HG02981 (cell line): ENCODE data around the gene GPER1.
"Not testable (repeated sequence)": the region's sequence is repeated elsewhere in the genome, so short reads cannot be mapped to it uniquely, and the experiment has no call there.

Experiments
- ATAC-seq: cut with Tn5 transposase; IDR thresholded peaks from one replicate; pipeline ENCODE4 v1.9.1; 2021; ENCODE audit warnings: mild to moderate bottlenecking, moderate library complexity; ENCODE audit not compliant: unreplicated experiment

GPER1 gene

DNA sequence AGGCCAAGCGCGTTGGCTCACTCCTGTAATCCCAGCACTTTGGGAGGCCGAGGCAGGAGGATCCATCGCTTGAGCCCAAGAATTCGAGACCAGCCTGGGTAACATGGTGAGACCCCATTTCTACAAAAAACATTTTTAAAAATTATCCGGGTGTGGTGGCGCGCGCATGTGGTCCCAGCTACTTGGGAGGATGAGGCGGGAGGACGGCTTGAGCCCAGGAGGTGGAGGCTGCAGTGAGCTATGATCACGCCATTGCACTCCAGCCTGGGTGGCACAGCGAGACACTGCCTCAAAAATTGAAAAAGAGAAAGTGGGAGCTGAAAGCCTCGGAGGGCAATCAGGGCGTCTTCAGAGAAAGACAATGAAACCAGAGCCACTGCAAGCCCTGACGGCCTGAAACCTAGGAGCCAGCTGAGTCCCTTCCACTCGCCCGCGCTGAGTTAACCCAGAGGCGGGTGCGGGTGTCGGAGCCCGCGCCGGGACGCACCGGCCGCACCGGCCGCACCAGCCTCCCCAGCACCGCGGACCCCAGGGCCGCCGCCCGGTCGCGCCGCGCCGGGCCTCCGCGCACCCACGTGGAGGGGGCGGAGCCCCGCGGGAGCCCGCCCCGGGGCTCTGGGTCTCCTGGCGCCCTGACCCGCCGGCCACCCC is 49.7 kb downstream of the GPER1 start:
- peak; percentile 63 for ATAC-seq

DNA sequence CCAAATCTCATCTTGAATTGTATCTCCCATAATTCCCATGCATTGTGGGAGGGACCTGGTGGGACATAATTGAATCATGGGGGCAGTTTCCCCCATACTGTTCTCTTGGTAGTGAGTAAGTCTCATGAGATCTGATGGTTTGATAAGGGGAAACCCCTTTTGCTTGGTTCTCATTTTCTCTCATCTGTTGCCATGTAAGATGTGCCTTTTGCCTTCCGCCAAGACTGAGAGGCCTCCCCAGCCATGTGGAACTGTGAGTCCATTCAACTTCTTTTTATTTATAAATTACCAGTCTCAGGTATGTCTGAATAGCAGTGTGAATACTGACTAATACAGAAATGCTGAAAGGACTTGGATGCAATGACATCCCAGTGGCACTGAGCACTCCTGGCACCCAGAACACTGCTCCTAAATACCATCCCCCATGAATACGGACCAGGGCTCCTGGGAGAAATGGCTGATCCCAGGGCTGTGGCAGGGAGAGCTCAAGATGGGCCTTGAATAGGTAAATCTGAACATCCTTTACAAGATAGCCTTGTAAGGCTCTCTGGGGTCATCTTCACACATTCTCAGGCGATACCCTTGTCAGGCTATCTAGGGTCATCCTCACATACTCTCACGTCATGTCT is 52.7 kb downstream of the GPER1 start:
- ATAC-seq, result no peak

DNA sequence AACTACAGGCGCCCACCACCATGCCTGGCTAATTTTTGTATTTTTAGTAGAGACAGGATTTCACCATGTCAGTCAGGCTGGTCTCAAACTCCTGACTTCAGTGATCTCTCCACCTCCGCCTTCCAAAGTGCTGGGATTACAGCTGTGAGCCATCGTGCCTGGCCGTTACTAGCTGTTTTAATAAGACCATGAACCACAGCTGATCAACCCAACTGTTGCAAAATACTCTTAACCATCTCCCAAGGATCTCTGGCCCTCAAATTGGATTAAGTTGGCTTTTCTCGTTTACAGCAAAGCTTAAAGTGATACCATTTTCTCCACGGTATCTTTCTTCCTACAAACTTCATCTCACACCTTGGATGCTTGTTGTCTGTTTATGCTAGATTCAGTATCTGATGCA is 53.7 kb downstream of the GPER1 start:
- no peak for ATAC-seq

DNA sequence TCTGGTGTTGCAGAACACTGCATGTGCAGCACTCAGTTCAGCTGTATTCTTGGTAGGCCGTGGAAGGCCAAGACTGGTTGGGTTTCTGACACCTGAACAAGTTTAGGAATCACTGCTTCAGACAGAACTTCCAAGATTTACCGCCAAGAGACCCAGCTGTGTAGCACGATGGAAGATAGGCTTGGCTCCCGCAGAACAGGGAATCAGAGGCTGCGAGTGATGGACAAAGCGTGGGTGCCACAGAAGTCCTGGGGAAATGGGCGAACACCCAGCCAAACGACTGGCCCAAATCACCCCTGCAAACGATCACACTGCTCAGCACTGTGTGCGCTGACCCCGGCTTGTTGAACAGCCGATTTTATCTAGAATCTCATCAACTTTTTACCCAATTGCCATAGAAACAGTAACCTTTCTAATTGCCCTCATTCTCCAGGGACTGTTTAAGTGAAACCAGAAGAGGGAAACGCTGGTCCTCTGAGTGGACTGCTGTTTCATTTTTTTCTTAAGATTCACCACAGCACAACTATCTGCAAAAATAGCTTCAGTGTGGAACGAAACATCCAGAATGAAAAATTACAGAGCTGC is 54.2 kb downstream of the GPER1 start:
- no peak for ATAC-seq

DNA sequence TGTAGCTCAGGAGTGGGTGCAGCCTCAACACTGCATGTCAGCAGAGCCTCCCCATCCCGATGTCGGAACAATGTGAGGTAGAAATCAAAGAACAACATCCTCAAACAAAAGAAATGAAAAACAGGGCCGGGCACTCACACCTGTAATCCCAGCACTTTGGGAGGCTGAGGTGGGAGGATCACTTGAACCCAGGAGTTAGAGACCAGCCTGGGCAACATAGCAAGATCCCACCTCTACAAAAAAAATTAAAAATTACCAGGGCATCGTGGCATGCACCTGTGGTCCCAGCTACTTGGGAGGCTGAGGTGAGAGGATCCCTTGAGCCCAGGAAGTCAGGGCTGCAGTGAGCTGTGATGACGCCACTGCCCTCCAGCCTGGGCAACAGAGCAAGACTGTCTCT is 55.1 kb downstream of the GPER1 start:
- not testable (repeated sequence) for ATAC-seq
